Panc1 (cell line): ENCODE data around the gene PAFAH1B2. TPM values are rescaled to one million over a fixed set of nuclear protein-coding genes. Genes with fewer than 3 reads are reported as not detected.

Source experiments
- ATAC-seq: fragments of 200-7000 bp; cut with Tn5 transposase; 2 replicates; pipeline ENCODE4 v1.9.1; 2020; ENCODE audit warnings: mild to moderate bottlenecking, moderate library complexity
- BruUV-seq: library from RNA; stranded (reverse); fragments of 400-500 nt; replicated peaks from 2 replicates; lab custom pipeline; 2021; lab: Mats Ljungman, UMichigan
- CTCF ChIA-PET: fragments of 300-600 bp; sonication (Branson Sonifier 250); formaldehyde crosslinking; loops from one replicate; lab custom pipeline; 2022; ENCODE audit warnings: antibody characterized with exemption; lab: Charles Lee
- POLR2A ChIA-PET: fragments of 300-600 bp; sonication (Branson Sonifier 250); formaldehyde crosslinking; loops from one replicate; lab custom pipeline; 2022; ENCODE audit warnings: antibody characterized with exemption; lab: Charles Lee
- DNase-seq: peaks from one replicate; pipeline ENCODE4 v3.0.0-alpha.2; 2010; ENCODE audit warnings: low read depth, low spot score
- H3K27ac ChIP-seq: 2 replicates; pipeline ENCODE4 v1.5.1; 2011; ENCODE audit warnings: mild to moderate bottlenecking, low read length, inconsistent platforms
- H3K27me3 ChIP-seq: fragments of 200-500 bp; sonication (Bioruptor generic); 2 replicates; pipeline ENCODE4 v1.6.0; 2014; ENCODE audit warnings: low read length, inconsistent platforms; ENCODE audit not compliant: control insufficient read depth, insufficient read depth
- H3K36me3 ChIP-seq: fragments of 200-500 bp; sonication (Bioruptor generic); 2 replicates; pipeline ENCODE4 v1.5.1; 2014; ENCODE audit warnings: inconsistent platforms, mild to moderate bottlenecking, low read length, moderate library complexity; ENCODE audit not compliant: control insufficient read depth, insufficient read depth
- H3K4me1 ChIP-seq: 2 replicates; pipeline ENCODE4 v1.5.1; 2011; ENCODE audit warnings: inconsistent platforms, mild to moderate bottlenecking, low read length, moderate library complexity; ENCODE audit not compliant: control insufficient read depth, insufficient read depth
- H3K4me3 ChIP-seq, 2 experiments: 2 replicates each; pipeline ENCODE4 v1.5.1; 2011 to 2012; ENCODE audit warnings: low read depth in 2 of 2, low read length in 2 of 2, mild to moderate bottlenecking in 2 of 2, inconsistent platforms in 1 of 2, moderate library complexity in 1 of 2
- H3K9me3 ChIP-seq: fragments of 200-500 bp; sonication (Bioruptor generic); 2 replicates; pipeline ENCODE4 v1.5.1; 2014; ENCODE audit warnings: low read depth, mild to moderate bottlenecking, inconsistent platforms, low read length, moderate library complexity; ENCODE audit not compliant: control insufficient read depth, insufficient read depth
- CTCF ChIP-seq: fragments of 450-650 bp; IDR thresholded peaks from 2 replicates; pipeline ENCODE4 v1.5.1; 2017; ENCODE audit warnings: mild to moderate bottlenecking
- POLR2AphosphoS5 ChIP-seq: IDR thresholded peaks from 2 replicates; pipeline ENCODE4 v1.6.1; 2012; ENCODE audit warnings: mild to moderate bottlenecking, low read depth, low read length, moderate library complexity
- SIN3A ChIP-seq: IDR thresholded peaks from 2 replicates; pipeline ENCODE4 v1.6.1; 2012; ENCODE audit warnings: low read depth, mild to moderate bottlenecking, low read length, moderate library complexity, borderline replicate concordance; ENCODE audit not compliant: insufficient read depth
- TCF7L2 ChIP-seq: IDR thresholded peaks from 2 replicates; pipeline ENCODE4 v1.6.1; 2011; ENCODE audit warnings: mild to moderate bottlenecking, low read depth, low read length, inconsistent platforms
- in situ Hi-C: cut with HindIII; loops from 2 replicates; pipeline ENCODE4 v1.10.0; 2016; ENCODE audit warnings: low sequenced_read_pairs, low pct_unique_long_range_greater_than_20kb
- intact Hi-C: fragments of 100-400 bp; cut with micrococcal nuclease; formaldehyde crosslinking; loops from one replicate; pipeline ENCODE4 v1.10.0; 2022; ENCODE audit not compliant: unreplicated experiment
- total RNA-seq: library from RNA; stranded (reverse); gene quantifications from one replicate; pipeline ENCODE4 v1.2.1, GENCODE V29; 2021; ENCODE audit not compliant: unreplicated experiment
- TF ChIP-seq, protein P1 (sequence below), 2 experiments: IDR thresholded peaks; 2 replicates each; pipeline ENCODE4 v1.6.1; 2011 to 2012; ENCODE audit warnings: low read depth in 2 of 2, control low read depth in 1 of 2, low read length in 1 of 2, mild to moderate bottlenecking in 1 of 2, moderate library complexity in 1 of 2; ENCODE audit not compliant: insufficient read depth in 1 of 2

PAFAH1B2 gene
- total RNA-seq, 1 experiment from 2014 or later: 179 TPM

DNA sequence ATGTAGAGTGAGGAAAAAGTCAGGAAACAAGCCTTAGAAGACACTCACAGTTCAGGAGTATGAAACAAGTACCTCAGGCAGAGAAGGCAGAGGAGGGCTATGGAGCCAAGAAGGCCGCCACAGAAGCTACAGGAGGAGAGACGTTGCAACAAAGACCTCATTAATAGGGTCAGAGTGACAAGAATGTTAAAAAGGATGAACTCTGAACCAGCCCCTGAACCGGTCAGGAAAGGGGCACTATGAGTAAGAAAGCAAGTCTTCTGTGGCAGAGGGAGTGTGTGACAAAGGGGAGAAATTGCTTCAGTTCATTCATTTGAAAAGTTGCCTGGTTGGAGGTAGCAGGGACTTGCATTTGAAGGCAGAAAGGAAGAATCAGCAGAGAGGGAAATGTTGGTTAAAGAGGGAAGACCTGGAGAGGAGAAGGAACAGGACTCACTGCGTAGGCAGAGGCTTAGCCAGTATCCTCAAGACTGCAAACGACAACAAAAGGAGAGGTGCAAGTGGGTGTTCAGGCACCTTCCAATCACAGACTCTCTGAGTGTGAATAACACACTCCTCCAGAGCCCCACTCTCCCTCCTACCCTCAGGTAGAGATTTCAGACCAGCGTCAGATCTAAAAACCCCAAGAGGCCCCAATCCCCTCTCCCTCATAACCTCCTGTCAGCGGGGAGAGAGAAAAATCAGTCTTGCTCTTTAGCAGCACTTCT, 70.5 kb downstream of the PAFAH1B2 start:
- in situ Hi-C loops (no loop called here), intact Hi-C loops (no loop called here)
- POLR2A ChIA-PET: interaction anchor here (0.7 kb wide), 1 partner anchor 34 kb away, joined by 4 read pairs; no protein-coding TSS in a partner anchor
- H3K4me3 ChIP-seq: no peak overlapping the region
- H3K36me3 ChIP-seq: 0 out of 2 replicates have a peak, but pooled peaks cover 2% of the 10 kb centered on the region
- no TSS peak for BruUV-seq
- no peaks in the 10 kb centered on the region for H3K9me3 ChIP-seq
- TF ChIP-seq CTCF: no peak
- no peak for TF ChIP-seq TCF7L2
- TF ChIP-seq, protein P1, sequence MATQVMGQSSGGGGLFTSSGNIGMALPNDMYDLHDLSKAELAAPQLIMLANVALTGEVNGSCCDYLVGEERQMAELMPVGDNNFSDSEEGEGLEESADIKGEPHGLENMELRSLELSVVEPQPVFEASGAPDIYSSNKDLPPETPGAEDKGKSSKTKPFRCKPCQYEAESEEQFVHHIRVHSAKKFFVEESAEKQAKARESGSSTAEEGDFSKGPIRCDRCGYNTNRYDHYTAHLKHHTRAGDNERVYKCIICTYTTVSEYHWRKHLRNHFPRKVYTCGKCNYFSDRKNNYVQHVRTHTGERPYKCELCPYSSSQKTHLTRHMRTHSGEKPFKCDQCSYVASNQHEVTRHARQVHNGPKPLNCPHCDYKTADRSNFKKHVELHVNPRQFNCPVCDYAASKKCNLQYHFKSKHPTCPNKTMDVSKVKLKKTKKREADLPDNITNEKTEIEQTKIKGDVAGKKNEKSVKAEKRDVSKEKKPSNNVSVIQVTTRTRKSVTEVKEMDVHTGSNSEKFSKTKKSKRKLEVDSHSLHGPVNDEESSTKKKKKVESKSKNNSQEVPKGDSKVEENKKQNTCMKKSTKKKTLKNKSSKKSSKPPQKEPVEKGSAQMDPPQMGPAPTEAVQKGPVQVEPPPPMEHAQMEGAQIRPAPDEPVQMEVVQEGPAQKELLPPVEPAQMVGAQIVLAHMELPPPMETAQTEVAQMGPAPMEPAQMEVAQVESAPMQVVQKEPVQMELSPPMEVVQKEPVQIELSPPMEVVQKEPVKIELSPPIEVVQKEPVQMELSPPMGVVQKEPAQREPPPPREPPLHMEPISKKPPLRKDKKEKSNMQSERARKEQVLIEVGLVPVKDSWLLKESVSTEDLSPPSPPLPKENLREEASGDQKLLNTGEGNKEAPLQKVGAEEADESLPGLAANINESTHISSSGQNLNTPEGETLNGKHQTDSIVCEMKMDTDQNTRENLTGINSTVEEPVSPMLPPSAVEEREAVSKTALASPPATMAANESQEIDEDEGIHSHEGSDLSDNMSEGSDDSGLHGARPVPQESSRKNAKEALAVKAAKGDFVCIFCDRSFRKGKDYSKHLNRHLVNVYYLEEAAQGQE (IDR thresholded peaks at IDR 0.05; ENCODE audit: insufficient read depth in 1 of 2, low read depth in 2 of 2, low read length in 1 of 2): no peak
- TF ChIP-seq POLR2AphosphoS5: no peak
- TF ChIP-seq SIN3A: no peak
- DNase-seq (no peak), ATAC-seq (no peak)
- no peaks in the 10 kb centered on the region for H3K4me1 ChIP-seq
- CTCF ChIA-PET: no interaction called here
- no peaks in the 10 kb centered on the region for H3K27me3 ChIP-seq
- no peak overlapping the region for H3K27ac ChIP-seq

DNA sequence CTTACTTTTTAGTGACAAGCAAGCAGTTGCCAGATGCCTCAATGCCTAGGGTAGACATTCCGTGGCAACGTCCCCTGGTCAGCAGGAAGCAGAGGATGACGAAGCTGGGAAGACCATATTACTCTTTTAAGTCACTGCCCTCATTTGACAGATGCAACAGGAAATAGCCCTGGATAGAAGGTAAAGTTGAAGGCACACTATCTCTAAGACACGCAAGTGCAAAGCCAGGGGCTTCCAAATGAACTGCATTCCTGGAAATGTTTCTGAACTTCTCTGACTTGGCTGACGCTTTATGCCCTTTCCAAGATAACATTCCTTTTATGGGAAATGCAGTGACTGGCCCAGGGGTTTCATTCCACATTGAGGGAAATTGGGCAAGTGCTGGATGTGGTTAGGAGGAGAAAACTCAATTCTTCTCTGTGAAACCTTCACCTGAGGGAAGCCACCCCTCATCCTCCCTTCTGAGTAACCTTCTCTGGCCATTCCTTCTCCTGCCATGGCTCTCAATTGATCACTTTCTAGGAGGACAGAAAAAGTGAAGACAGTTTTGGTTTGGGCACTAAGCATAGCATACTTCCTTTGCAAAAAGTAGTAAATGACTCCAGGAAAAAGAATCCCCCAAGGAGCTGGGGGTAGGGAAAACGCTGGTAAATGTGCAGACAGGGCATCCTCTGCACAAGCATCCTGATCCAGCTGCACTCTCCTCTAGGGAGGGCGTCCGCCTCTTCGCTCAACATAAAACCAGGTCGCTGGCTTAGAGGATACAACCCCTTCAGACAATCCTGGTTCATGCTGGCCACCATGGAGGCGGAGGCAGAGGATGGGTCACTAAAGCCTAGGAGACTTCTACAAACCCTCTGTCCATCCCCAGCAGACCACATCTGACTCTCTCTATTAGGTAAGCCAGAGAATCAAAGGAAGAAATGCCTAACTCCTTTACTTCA, 73.3 kb downstream of the PAFAH1B2 start:
- intact Hi-C loops: no loop called here
- no peak overlapping the region for H3K4me3 ChIP-seq
- in situ Hi-C loops: no loop called here
- H3K9me3 ChIP-seq: no peaks in the 10 kb centered on the region
- no peak overlapping the region for H3K27ac ChIP-seq
- DNase-seq: no peak
- TF ChIP-seq SIN3A: no peak
- no peak for TF ChIP-seq POLR2AphosphoS5
- no peak for TF ChIP-seq CTCF
- TF ChIP-seq, protein P1 (IDR thresholded peaks at IDR 0.05; ENCODE audit: insufficient read depth in 1 of 2, low read depth in 2 of 2, low read length in 1 of 2): no peak
- TF ChIP-seq TCF7L2: no peak
- H3K27me3 ChIP-seq: no peaks in the 10 kb centered on the region
- 0 out of 2 replicates have a peak, but pooled peaks cover 2% of the 10 kb centered on the region for H3K36me3 ChIP-seq
- ATAC-seq: peak; percentile 33; the same call in 1 of the 2 replicates
- CTCF ChIA-PET: no interaction called here
- POLR2A ChIA-PET: no interaction called here
- TSS peak; percentile 41 for BruUV-seq
- H3K4me1 ChIP-seq: no peaks in the 10 kb centered on the region
